ENCODE measurements around the gene GPR55.

GPR55 gene

GRCh38 chr2:230916218-230916617, 8.8 kb downstream of the GPR55 start:
- no peak for DNase-seq

DNA sequence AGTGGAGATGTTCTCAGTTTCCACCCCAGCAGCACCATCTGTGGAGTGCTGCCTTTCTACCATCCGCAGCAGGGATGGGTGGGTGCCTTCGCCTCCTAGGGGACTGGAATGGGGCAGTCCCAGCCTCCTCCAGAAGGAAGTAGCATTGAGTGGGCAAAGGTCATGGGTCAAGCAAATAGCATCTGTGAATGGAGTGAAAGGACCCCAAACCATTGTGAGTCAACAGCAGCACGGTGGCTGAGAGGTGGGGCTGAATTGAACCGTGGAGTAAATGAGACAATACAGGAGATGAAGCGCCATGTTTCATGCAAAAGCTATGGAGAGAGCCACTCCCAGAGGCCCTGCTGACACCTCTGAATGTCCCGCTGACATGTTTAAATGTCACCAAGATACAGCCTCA, 9.7 kb downstream of the GPR55 start:
- no peak for DNase-seq

DNA sequence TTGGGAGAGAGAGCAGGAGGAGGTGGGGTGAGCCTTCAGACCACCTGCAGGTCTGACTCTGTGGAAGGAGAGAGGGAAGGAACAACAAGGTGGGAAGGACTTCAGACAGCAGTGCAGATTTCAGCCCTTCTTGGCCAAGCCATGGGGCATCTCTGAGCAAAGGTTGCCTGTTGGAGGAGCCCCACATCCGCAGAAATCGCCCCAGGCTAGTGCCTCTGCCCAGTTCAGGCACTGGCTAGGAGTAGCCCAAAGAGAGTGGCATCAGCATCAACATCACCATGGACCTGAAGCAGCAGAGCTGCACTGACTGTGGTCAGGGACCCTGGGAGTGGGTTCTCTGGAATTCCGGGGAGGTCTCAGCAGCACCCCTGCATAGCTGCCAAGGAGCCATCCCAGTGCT, 10.2 kb downstream of the GPR55 start:
- peak; percentile 48 for DNase-seq

GRCh38 chr2:230913406-230914143, 11.5 kb downstream of the GPR55 start:
- DNase-seq: peak; percentile 47

GRCh38 chr2:230912724-230913123, 12.3 kb downstream of the GPR55 start:
- DNase-seq: no peak

DNA sequence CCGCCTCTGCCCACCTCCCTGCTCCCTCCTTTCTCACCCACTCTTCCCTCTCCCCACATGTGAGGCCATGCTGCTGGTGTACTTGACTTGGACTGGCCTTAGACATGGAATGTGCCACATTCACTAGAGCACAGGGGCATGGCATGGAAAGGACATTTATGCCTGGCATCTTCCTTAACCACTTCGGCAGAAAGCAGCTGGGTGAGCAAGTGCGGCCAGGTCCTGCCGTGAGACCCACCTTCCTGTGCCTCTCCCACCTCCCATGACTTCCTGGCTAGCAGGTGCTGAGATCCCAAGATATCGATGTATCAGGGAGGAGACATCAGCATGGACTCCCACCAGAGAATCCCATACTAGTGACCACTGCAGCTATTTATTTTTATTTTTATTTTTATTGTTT, 13.0 kb downstream of the GPR55 start:
- DNase-seq: peak; percentile 36

DNA sequence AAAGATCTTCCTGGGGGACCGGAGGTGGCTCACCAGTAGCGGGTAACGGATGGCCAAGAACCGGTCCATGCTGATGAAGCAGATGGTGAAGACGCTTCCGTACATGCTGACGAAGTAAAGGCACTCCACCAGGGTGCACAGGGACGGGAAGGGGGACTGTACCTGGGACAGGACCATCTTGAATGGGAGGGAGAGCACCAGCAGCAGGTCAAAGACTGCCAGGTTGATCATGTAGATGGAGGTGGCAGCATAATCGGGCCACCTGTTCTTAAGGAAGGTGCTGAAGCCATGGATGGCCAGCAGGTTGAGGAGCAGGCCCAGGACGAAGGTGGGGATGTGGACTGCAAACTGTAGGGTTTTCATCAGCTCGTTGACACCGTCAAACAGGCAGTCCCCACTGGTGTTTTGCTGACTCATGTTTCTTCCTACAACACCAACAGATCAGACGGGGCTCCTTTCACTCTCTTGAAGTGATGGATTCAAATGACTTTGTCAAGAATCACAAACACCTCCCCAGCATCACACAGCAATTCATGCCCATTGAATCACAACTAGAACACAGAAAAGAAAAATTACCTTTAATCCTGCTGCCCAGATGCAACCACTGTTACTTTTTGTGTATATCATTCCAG, 14.4 kb downstream of the GPR55 start:
- DNase-seq: peak; percentile 48

DNA sequence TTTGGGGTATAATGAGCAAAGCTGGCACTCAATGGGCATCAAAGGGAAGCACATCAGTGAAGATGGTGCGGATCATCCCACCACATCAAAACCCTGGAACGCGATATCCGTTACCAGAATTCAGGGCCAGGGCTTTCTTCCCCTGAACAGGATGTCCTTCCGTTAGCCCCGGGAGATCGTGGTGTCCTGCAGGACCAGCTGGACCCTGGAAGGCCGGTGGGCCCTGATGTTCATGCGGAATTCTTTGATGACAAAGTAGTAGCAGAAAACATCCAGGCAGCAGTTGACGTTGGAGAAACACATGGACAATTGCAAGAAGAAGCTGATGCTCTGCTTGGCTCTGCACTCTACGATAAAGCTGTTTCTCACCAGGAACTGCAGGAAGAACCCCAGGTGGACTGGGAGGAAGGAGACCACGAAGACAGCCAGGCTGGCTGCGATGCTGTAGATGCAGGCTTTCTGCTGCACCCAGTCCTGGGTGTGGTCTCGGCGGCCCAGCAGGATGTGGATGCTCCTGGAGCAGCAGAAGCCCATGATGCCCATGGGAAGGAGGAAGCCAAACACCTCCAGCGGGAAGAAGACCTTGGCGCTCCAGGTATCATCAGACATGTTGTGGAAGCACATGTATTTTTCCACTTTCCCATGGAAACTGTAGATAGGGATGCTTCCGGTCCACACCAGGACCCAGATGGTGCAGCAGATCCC, 15.0 kb downstream of the GPR55 start:
- peak; percentile 43 for DNase-seq

DNA sequence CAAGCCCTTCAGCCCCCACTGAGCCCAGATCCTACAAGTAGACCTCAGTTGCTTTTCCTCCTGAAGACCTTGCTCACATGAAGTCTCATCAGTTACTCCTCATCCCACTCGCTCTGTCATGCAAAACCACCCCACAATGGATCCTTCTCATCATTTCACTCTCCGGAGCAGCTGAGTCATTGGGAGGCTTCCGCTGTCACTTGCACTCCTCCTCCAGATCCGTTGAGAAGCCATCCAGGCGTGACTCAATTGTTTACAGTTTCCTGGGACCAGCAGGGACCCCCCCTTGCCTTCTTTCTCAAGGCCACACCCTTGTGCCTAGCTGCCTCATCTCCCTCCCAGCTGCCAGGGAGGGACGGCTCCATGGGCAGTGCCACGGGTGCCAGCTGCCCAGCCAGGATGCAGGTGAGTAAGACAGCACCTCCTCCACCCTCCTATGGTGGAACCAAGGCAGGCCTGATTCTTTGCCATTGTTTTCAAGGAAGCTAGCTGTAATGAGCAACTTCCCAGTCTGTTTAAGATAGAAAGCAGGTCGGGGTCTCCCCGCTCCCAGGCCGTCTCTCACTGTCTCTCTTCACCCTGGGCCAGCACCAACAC, 16.3 kb downstream of the GPR55 start:
- DNase-seq: peak; percentile 72

DNA sequence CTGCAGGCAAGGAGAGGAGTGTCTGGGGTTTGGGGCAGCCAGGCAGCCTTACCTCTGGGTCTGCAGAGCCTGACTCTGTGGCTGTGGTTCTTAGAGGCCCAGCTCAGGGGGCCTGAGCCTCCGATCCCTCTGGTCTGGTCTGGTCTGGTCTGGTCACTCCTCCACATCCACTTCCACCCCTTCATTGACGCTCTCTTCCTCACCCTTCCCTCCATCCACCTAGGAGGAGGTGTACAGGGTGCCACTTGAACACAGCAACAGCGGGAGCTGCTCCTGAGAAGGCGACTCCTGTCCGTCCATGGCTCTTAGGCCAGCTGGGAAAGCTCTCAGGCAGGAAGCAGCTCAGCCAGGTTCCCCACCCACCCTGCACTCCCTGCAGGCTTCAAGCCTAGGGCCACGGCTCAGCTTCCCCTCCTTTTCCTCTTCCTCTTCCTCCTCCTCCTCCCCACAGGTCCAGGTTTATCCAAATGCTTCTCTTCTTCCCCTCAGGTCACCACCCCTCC, 16.9 kb downstream of the GPR55 start:
- peak; percentile 62 for DNase-seq

DNA sequence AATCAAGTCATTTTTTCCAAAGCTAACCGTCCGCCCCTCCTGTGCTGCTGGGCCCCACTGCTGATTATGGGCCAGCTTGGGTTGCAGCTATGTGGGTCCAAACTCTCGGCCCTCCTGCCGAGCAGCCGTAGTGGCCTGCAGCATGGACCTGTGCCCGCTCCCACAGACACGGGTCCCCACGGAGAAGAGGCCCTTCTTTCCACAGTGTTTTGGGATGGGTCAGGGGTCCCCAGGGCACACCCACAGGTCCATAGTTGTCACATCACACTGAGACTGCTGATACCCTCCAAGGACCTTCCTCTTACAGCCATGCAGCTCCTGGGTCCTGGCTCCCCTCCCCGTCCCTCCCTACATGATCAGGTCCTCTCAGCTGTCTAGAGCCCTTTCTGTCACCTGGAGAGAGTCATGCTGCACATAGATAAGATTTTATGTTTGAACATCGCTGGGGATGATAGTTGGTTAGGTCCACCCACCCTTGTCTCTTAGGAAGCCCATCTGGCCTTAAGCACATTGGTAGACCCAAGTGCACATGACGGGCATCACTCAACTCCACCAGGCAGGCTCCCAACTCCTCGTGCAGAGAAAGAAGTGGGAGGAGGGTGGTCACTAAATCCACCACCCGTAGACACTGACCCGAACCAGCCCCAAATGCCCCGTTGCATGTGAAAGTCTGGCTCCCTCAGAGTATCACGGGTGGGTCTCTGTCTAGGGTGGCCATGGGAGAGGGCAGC, 17.5 kb downstream of the GPR55 start:
- peak; percentile 52 for DNase-seq

GRCh38 chr2:230906471-230907230, 18.4 kb downstream of the GPR55 start:
- peak; percentile 58 for DNase-seq

- DNase-seq: peak; percentile 87
Measured at GRCh38 chr2:230905448-230906421, 19.3 kb downstream of the GPR55 start.

DNA sequence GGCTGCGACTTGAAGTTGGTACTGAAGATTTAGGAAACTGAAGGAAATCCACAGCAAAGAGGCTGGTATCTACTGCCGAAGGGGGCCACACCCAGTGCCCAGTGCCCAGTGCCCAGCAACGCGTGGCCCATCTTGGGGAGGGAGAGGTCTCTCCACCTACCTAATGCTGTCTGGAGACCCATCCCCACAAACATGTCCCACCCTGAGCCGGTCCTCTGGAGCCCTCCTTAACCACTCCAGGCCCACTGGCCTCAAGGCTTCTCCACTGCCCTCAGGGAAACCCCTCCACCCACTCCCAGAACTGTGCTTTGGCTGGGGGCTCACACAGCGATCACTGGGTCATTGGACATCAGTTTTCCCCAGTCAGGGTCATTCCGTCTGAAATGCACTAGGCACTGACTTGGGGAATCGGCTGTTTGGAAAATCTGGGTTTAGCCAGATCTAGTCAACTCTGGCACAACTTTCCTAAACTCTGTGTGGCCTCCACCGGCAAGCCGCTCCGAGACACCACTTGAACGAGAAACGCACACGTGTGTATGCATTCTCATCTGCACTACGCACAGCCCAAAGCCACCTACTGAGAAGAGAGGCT, 20.1 kb downstream of the GPR55 start:
- peak; percentile 55 for DNase-seq

DNA sequence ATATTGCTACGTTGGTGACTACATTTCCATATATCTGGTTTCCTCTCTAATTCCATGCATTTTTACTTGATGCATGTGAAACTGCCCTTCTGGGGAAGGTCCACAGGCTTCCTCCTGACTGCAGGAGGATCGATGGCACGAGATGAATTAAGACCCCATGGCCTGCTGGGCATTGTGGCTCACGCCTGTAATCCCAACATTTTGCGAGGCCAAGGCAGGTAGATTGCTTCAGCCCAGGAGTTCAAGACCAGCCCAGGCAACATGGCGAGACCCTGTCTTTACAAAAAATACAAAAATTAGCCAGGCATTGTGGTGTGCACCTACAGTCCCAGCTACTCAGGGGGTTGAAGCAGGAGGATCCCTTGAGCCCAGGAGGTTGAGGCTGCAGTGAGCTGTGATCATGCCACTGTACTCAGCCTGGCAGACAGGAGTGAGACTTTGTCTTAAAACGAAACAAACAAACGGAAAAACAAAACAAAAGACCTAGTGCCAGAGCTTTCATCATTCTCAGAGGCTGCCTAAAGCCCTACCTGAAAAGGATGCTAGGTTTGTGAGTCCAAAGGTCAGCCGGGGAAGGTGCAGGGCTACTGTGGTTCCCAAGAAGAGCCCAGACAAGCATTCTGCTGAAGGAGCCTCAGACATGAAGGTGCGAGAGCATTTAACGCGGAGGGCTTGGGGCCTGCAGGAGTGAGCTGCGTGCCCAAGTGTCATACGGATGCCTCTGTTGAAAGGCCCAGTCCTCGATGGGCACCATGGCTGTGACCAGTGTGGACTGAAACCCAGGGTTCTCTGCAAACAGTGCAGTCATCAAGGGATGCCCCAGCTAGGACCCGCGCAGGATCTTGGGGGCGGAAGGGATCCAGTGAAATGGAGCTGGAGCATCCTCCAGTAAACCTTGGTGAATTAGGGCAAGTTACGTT, 21.6 kb downstream of the GPR55 start:
- peak; percentile 50 for DNase-seq

DNA sequence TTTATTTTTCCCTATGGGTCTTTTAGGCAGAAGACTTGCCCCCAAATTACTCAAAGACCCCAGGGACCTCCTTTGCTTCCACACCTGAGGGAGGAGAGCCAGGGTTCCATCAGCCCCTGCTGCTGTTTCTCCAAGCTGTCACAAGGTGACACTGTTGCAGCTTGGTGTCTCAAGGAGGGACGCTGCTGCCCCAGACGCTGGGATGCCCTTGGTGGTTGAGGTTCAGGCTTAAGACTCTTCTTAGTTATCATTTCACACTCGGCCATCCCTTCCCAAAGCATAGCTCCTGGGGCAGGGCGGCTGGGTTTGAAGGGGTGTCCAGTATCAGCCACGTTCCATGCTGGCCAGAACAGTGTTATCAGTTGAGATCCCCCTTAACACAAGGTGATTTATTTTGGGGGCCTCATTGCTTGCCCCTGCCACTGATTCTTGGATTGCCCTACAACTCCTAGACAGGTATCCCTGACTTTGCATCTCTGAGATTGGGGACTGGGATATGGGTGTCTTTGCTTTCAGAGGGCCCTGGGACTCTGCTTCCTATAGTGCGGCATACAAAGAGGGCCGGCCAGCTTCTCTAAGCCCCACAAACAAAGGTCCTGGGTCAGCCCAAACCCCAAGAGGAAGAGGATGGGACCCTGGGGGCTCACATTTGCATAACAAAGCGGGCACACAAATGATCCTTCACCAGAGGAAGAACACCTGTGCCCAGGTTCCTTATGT, 22.7 kb downstream of the GPR55 start:
- DNase-seq: peak; percentile 75

DNA sequence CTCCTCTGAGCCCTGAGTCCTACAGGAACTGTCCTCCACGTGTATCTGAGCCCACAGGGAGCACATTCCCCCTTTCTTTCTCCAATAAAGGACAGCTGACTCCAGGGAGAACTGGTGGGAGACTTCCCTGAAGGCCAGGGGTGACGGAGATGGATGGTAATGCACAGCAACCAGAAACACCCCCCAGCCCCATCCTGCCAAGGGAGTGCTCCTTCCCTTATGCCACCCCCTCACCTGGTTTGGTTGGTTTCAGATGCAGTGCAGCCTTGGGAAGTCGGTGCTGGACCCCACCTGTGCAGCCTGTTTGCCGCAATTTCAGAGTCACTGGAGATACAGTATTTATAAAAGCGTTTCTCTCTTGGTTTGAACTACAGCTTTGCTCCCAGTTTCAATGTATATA, 24.0 kb downstream of the GPR55 start:
- no peak for DNase-seq

GRCh38 chr2:230900336-230900995, 24.6 kb downstream of the GPR55 start:
- peak; percentile 53 for DNase-seq

Measured in activated CD8-positive, alpha-beta memory T cell treated with anti-CD3 and anti-CD28 coated beads, Interleukin-2, amount 50 U/mL, for 48 hours (primary cell).